IMR-90 (cell line): ENCODE measurements around the gene NFYC. TPM values are rescaled to one million over a fixed set of nuclear protein-coding genes. Genes with fewer than 3 reads are reported as not detected.

Source experiments
- ATAC-seq: fragments of 200-7000 bp; cut with Tn5 transposase; 2 replicates; pipeline ENCODE4 v1.9.1; 2020; ENCODE audit warnings: low read depth, mild to moderate bottlenecking, moderate library complexity
- BruUV-seq: library from RNA; stranded (reverse); fragments of 400-500 nt; replicated peaks from 2 replicates; lab custom pipeline; 2021; lab: Mats Ljungman, UMichigan
- CTCF ChIA-PET: fragments of 300-600 bp; formaldehyde crosslinking; extraction: SDS; loops from one replicate; lab custom pipeline; 2021; ENCODE audit warnings: antibody characterized with exemption; lab: Yijun Ruan, JAX
- POLR2A ChIA-PET: fragments of 300-600 bp; sonication (Branson Sonifier 250); formaldehyde crosslinking; loops from one replicate; lab custom pipeline; 2022; ENCODE audit warnings: antibody characterized with exemption; ENCODE audit not compliant: unreplicated experiment; lab: Charles Lee
- DNase-seq: peaks from one replicate; pipeline ENCODE4 v3.0.0; 2013
- H2AFZ ChIP-seq: replicated peaks from 2 replicates; pipeline ENCODE3; 2013; ENCODE audit warnings: low read length, mild to moderate bottlenecking; ENCODE audit not compliant: poor library complexity
- H2AK5ac ChIP-seq: 2 replicates; pipeline ENCODE4 v1.6.1; 2013; ENCODE audit warnings: low read depth, low read length, inconsistent platforms
- H2AK9ac ChIP-seq: replicated peaks from 2 replicates; pipeline ENCODE3; 2013; ENCODE audit warnings: mild to moderate bottlenecking, low read depth, low read length, moderate library complexity; ENCODE audit not compliant: poor library complexity
- H2BK120ac ChIP-seq: 2 replicates; pipeline ENCODE4 v1.6.1; 2013; ENCODE audit warnings: low read depth, low read length, inconsistent platforms
- H2BK15ac ChIP-seq: 3 replicates; pipeline ENCODE4 v1.6.1; 2013; ENCODE audit warnings: low read depth, low read length, inconsistent platforms
- H2BK20ac ChIP-seq: 2 replicates; pipeline ENCODE4 v1.6.1; 2013; ENCODE audit warnings: low read depth, mild to moderate bottlenecking, inconsistent platforms, low read length, moderate library complexity
- H2BK5ac ChIP-seq: 2 replicates; pipeline ENCODE4 v1.6.1; 2013; ENCODE audit warnings: mild to moderate bottlenecking, low read depth, low read length, inconsistent platforms; ENCODE audit not compliant: poor library complexity, severe bottlenecking
- H3K14ac ChIP-seq: replicated peaks from 2 replicates; pipeline ENCODE4 v1.6.1; 2013; ENCODE audit warnings: low read depth, low read length, inconsistent platforms
- H3K18ac ChIP-seq: 2 replicates; pipeline ENCODE4 v1.6.1; 2013; ENCODE audit warnings: low read depth, low read length, control low read depth
- H3K23ac ChIP-seq: 2 replicates; pipeline ENCODE4 v1.6.1; 2013; ENCODE audit warnings: low read depth, low read length, inconsistent platforms
- H3K27ac ChIP-seq: 2 replicates; pipeline ENCODE4 v1.5.1; 2013; ENCODE audit warnings: mild to moderate bottlenecking, control low read depth, low read length; ENCODE audit not compliant: insufficient read depth
- H3K27me3 ChIP-seq: 2 replicates; pipeline ENCODE4 v1.6.1; 2013; ENCODE audit warnings: low read length; ENCODE audit not compliant: control insufficient read depth, insufficient read depth
- H3K36me3 ChIP-seq: 2 replicates; pipeline ENCODE4 v1.6.1; 2013; ENCODE audit warnings: low read length, mixed read lengths; ENCODE audit not compliant: control insufficient read depth, insufficient read depth
- H3K4ac ChIP-seq: 2 replicates; pipeline ENCODE4 v1.6.1; 2013; ENCODE audit warnings: low read depth, low read length, inconsistent platforms
- H3K4me1 ChIP-seq: 2 replicates; pipeline ENCODE4 v1.6.1; 2013; ENCODE audit warnings: low read length, mixed read lengths; ENCODE audit not compliant: control insufficient read depth, insufficient read depth
- H3K4me2 ChIP-seq: 2 replicates; pipeline ENCODE4 v1.6.1; 2013; ENCODE audit warnings: low read depth, mild to moderate bottlenecking, control low read depth, low read length, moderate library complexity
- H3K4me3 ChIP-seq: 2 replicates; pipeline ENCODE4 v1.5.1; 2013; ENCODE audit warnings: low read depth, mild to moderate bottlenecking, control low read depth, low read length, moderate library complexity; ENCODE audit not compliant: insufficient read depth
- H3K56ac ChIP-seq: 2 replicates; pipeline ENCODE4 v1.6.1; 2013; ENCODE audit warnings: low read length, inconsistent platforms; ENCODE audit not compliant: insufficient read depth; ENCODE audit errors: extremely low read depth
- H3K79me1 ChIP-seq, 2 experiments: 2 replicates each; pipeline ENCODE4 v1.6.1; 2013; ENCODE audit warnings: low read length in 2 of 2, inconsistent platforms in 1 of 2, low read depth in 1 of 2
- H3K9ac ChIP-seq: 2 replicates; pipeline ENCODE4 v1.6.1; 2013; ENCODE audit warnings: low read depth, low read length, control low read depth
- H3K9me1 ChIP-seq: 2 replicates; pipeline ENCODE4 v1.6.1; 2013; ENCODE audit warnings: low read length, inconsistent platforms; ENCODE audit not compliant: insufficient read depth
- H3K9me3 ChIP-seq: 2 replicates; pipeline ENCODE4 v1.6.1; 2013; ENCODE audit warnings: low read length; ENCODE audit not compliant: control insufficient read depth, insufficient read depth
- H4K20me1 ChIP-seq: 2 replicates; pipeline ENCODE4 v1.6.1; 2013; ENCODE audit warnings: low read length, inconsistent platforms; ENCODE audit not compliant: insufficient read depth
- H4K5ac ChIP-seq: 2 replicates; pipeline ENCODE4 v1.6.1; 2013; ENCODE audit warnings: mild to moderate bottlenecking, low read depth, low read length, control low read depth
- H4K8ac ChIP-seq, 2 experiments: 2 replicates each; pipeline ENCODE4 v1.6.1; 2013; ENCODE audit warnings: low read depth in 2 of 2, low read length in 2 of 2, control low read depth in 1 of 2, inconsistent platforms in 1 of 2
- H4K91ac ChIP-seq: 2 replicates; pipeline ENCODE4 v1.6.1; 2013; ENCODE audit warnings: low read depth, low read length, inconsistent platforms; ENCODE audit not compliant: insufficient read depth
- FOS ChIP-seq: fragments of 150-350 bp; IDR thresholded peaks from 2 replicates; pipeline ENCODE4 v1.6.1; 2016; ENCODE audit warnings: low read depth, low read length
- RAD21 ChIP-seq: IDR thresholded peaks from 2 replicates; pipeline ENCODE4 v1.6.1; 2012; ENCODE audit warnings: low read length, improper control_type of control experiment
- WGBS, 2 experiments: methylation state at CpG; one replicate each; pipeline versions ENCODE4 v1.1.5 to v1.1.7; 2013; ENCODE audit warnings: missing lambda C conversion rate in 2 of 2; ENCODE audit not compliant: insufficient read length in 1 of 2; ENCODE audit errors: extremely low coverage in 2 of 2; 5-methylcytosine and 5-hydroxymethylcytosine counted together
- dilution Hi-C: fragments of 300-500 bp; cut with HindIII; formaldehyde crosslinking; loops from one replicate; pipeline ENCODE4 v1.14.3; 2018; ENCODE audit warnings: low sequenced_read_pairs; ENCODE audit not compliant: unreplicated experiment
- in situ Hi-C: fragments of 300-500 bp; cut with MboI; formaldehyde crosslinking; loops from 3 replicates; pipeline ENCODE4 v1.14.3; 2019; ENCODE audit warnings: low sequenced_read_pairs, inconsistent platforms, mixed read lengths
- intact Hi-C: fragments of 100-400 bp; cut with micrococcal nuclease; formaldehyde crosslinking; loops from 2 replicates; pipeline ENCODE4 v1.10.0; 2022
- polyA plus RNA-seq, 3 experiments: library from polyadenylated mRNA; depleted of rRNA; stranded (reverse); fragments of >200 nt; gene quantifications; 2 replicates each; pipeline ENCODE4 v1.2.3, GENCODE V29; 2012; ENCODE audit warnings: low replicate concordance in 1 of 3
- total RNA-seq: library from RNA; depleted of rRNA; stranded (reverse); fragments of >200 nt; gene quantifications from 2 replicates; pipeline ENCODE4 v1.2.3, GENCODE V29; 2012

The NFYC gene
- total and polyA plus RNA-seq, 2 of the 4 experiments (the other 2 are of a cell fraction): 45.2 to 62.2 TPM

DNA sequence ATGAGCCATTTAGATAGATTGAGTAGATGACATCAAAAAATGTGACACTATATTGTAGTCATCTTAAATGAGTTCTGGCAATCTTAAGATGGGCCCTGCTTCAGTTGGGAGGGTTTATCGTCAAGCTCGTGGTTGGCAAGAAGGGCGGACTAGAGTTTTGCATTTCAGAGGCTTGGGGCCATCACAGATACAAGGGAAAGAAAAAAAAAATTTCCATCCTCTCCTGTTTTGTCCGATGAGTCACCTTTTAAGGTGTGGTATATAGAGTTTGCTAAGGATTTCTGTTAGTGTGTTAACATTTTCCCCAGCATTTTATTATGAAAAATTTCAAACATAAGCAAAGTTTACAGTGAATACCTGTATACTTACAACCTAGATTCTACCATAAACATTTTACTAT lies 60.3 kb downstream of the NFYC start:
- no peak overlapping the region for H3K23ac ChIP-seq
- no peak for ATAC-seq
- whole genome bisulfite sequencing, 2 experiments: no CpG with 5 or more reads among the region's 4 CpGs
- H3K56ac ChIP-seq: no peak overlapping the region
- H3K9ac ChIP-seq: no peak overlapping the region
- H2BK120ac ChIP-seq: no peak overlapping the region
- no peaks in the 10 kb centered on the region for H3K27me3 ChIP-seq
- H3K9me1 ChIP-seq: no peaks in the 10 kb centered on the region; the same call in 1 of the 2 replicates
- no peak overlapping the region for H3K4ac ChIP-seq
- H2BK15ac ChIP-seq: no peak overlapping the region
- in situ Hi-C loops (no loop called here), dilution Hi-C loops (no loop called here), intact Hi-C loops (no loop called here)
- 0 out of 2 replicates have a peak, but pooled peaks have one; percentile 9 for TF ChIP-seq FOS
- TF ChIP-seq RAD21: no peak
- no peak overlapping the region for H2AK9ac ChIP-seq
- no peak overlapping the region for H4K91ac ChIP-seq
- H3K4me1 ChIP-seq: peaks cover 1% of the 10 kb centered on the region; the same call in 1 of the 2 replicates
- no peak overlapping the region for H2BK20ac ChIP-seq
- H3K14ac ChIP-seq: no peak overlapping the region
- ChIA-PET POLR2A (no interaction called here), CTCF (no interaction called here)
- H3K18ac ChIP-seq: no peak overlapping the region
- no peak for DNase-seq
- no peak overlapping the region for H4K5ac ChIP-seq
- H3K27ac ChIP-seq: no peak overlapping the region
- H4K8ac ChIP-seq: no peak overlapping the region
- peaks cover 0 to 1% of the 10 kb centered on the region in 2 experiments; a peak in 1 of 4 replicates for H3K79me1 ChIP-seq
- H4K20me1 ChIP-seq: no peaks in the 10 kb centered on the region
- no peak overlapping the region for H3K4me2 ChIP-seq
- no peak overlapping the region for H2AK5ac ChIP-seq
- no TSS peak for BruUV-seq
- H3K9me3 ChIP-seq: no peaks in the 10 kb centered on the region
- no peak overlapping the region for H3K4me3 ChIP-seq
- H2AFZ ChIP-seq: no peak overlapping the region
- no peak overlapping the region for H2BK5ac ChIP-seq
- H3K36me3 ChIP-seq: peaks cover 29% of the 10 kb centered on the region
